Rectal smooth muscle tissue (tissue), 1 donor: Measurements from ENCODE around the gene AIM2.

Experiments
- H3K27ac ChIP-seq: one replicate; pipeline ENCODE4 v1.7.0; 2013; ENCODE audit warnings: low read depth, low read length, inconsistent platforms
- H3K27me3 ChIP-seq: one replicate; pipeline ENCODE4 v1.7.0; 2013; ENCODE audit warnings: low read length; ENCODE audit not compliant: control insufficient read depth, insufficient read depth
- H3K36me3 ChIP-seq: one replicate; pipeline ENCODE4 v1.7.0; 2013; ENCODE audit warnings: low read length; ENCODE audit not compliant: control insufficient read depth, insufficient read depth
- H3K4me1 ChIP-seq: one replicate; pipeline ENCODE4 v1.7.0; 2013; ENCODE audit warnings: low read length; ENCODE audit not compliant: control insufficient read depth, insufficient read depth
- H3K4me3 ChIP-seq: one replicate; pipeline ENCODE4 v1.7.0; 2013; ENCODE audit warnings: low read length
- H3K9ac ChIP-seq: one replicate; pipeline ENCODE4 v1.7.0; 2013; ENCODE audit warnings: low read length

AIM2 gene

DNA sequence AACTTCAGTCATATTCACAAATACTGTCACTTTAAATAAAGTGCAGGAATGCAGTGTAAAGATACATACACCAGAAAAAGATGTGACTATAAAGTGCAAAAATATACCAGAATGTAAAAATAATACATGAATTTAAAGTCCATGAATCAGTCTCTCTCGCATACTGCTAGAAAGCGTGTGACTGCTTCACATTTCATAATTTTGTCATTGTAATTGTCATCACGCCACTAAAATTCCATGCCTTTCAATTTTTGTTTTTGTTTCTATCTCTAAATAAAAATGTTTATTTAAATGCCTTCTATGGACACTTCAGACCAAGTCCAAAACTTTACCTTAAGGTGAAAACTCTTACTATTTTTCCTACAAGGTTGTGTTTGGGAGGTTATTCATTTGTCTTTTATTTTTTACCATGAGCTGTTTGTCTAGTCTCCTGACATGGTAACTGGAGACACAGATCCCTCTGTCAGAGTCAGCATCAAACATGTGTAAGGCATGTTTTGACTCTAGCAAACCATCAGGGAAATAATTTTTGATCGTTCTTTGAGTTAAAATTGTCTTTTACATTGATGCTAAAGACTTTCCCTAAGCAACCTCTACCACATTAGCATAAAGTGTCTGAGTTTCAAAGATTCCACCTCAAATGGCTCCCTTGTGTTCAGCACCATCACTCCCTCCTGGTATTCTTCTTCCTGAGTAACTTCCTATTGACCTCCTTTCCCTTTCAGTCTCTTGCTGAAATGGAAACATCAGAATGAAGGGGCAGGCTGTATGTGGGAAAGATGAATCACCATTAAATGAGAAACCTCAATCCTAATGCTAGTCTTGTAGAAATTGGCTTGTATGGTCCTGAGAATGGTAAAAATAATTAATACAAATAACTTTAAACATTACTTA, 14.0 kb upstream of the AIM2 start:
- no peak overlapping the region for H3K9ac ChIP-seq
- no peaks in the 10 kb centered on the region for H3K27me3 ChIP-seq
- H3K4me1 ChIP-seq, result no peaks in the 10 kb centered on the region
- no peak overlapping the region for H3K27ac ChIP-seq
- no peaks in the 10 kb centered on the region for H3K36me3 ChIP-seq
- H3K4me3 ChIP-seq, result no peak overlapping the region

GRCh38 chr1:159089184-159089791, 12.7 kb upstream of the AIM2 start:
- Histone ChIP-seq H3K4me1 (no peaks in the 10 kb centered on the region), H3K36me3 (no peaks in the 10 kb centered on the region), H3K4me3 (no peak overlapping the region), H3K27me3 (no peaks in the 10 kb centered on the region), H3K9ac (no peak overlapping the region), H3K27ac (no peak overlapping the region)

GRCh38 chr1:159088546-159089183, 12.1 kb upstream of the AIM2 start:
- Histone ChIP-seq H3K4me3 (no peak overlapping the region), H3K4me1 (no peaks in the 10 kb centered on the region), H3K27me3 (no peaks in the 10 kb centered on the region), H3K9ac (no peak overlapping the region), H3K36me3 (no peaks in the 10 kb centered on the region), H3K27ac (no peak overlapping the region)

DNA sequence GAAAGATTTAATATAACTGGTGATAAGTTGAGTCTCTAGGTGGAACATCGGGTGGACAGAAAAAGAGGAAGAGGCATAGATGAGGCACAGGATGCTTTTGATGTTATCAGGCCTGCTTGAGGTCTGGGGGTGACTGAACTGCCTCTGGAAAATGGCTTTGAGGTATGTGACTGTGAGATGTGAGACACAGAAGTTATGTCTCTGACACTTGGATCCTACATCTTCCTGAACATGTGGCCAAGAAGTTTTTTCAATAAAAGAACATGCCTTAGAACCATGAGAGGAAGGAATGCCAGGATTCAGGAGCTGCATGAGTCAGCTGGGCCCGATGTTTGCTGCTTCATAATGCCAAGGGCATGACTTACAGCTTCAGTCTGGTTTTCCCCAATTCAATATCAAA, 11.5 kb upstream of the AIM2 start:
- no peak overlapping the region for H3K9ac ChIP-seq

DNA sequence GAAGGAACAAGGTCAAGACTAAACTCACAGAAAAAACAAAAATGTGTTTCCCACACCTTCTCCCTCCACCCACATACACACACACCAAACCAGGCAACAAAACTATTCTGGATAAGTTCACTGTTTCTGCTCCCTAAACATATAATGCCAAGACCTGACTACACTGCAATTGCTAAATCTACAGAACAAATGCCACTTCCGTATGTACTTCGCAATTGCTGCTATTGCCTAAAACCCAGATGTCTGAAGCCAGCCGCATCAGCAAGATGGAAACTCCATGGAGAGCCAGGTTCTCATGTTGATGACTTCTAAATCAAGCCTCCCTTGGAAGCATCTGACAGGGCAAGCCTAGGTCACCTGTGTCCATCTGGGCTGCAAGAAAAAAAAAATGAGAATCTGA, 8.3 kb upstream of the AIM2 start:
- no peaks in the 10 kb centered on the region for H3K36me3 ChIP-seq
- H3K4me3 ChIP-seq, result no peak overlapping the region
- no peaks in the 10 kb centered on the region for H3K4me1 ChIP-seq
- H3K27ac ChIP-seq, result no peak overlapping the region
- no peak overlapping the region for H3K9ac ChIP-seq
- H3K27me3 ChIP-seq, result no peaks in the 10 kb centered on the region

More for the DNA sequence above, 11.5 kb upstream of the AIM2 start:
- H3K4me3 ChIP-seq, result no peak overlapping the region
- no peaks in the 10 kb centered on the region for H3K27me3 ChIP-seq
- H3K27ac ChIP-seq, result no peak overlapping the region
- no peaks in the 10 kb centered on the region for H3K36me3 ChIP-seq
- H3K4me1 ChIP-seq, result no peaks in the 10 kb centered on the region

DNA sequence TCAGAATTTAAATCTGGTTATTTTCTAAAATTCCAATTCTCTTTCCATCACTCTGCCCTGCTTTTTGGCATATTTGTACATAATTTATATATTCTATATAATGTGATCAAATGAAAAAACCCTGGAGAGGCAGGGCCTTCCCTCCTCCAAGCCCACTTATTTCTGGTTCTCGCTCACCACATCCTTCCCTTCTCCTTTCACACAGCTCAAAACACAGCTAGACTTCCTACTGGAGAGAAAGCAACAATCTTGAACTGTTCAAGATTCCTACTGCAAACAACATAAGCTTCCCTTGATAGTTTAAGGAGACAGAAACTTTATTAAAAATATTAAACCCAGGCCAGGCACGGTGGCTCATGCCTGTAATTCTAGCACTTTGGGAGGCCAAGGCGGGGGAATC, 7.6 kb upstream of the AIM2 start:
- Histone ChIP-seq H3K36me3 (no peaks in the 10 kb centered on the region), H3K27ac (no peak overlapping the region), H3K4me1 (no peaks in the 10 kb centered on the region), H3K4me3 (no peak overlapping the region), H3K27me3 (no peaks in the 10 kb centered on the region), H3K9ac (no peak overlapping the region)

- Histone ChIP-seq H3K36me3 (no peaks in the 10 kb centered on the region), H3K4me1 (no peaks in the 10 kb centered on the region), H3K27ac (no peak overlapping the region), H3K9ac (no peak overlapping the region), H3K4me3 (no peak overlapping the region), H3K27me3 (no peaks in the 10 kb centered on the region)
Measured at GRCh38 chr1:159083013-159083412, 6.4 kb upstream of the AIM2 start.

DNA sequence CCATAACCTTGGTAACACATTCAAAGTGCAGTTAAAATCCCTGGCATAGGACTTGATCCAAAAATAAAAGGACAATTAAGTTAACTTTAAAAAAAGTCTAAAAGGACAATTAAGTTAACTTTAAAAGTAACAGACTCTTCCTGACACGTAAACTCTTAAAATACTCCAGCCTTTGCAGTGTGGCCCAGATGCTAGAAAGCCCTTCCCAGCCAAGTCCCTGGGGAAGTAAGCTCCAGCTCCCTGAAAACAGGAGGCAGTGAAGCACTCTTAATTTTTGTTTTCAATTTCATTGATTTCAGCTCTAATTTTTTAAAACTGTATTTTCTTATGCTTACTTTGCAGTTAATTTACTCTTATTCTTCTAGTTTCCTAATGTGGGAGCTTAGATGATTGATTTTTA, 5.1 kb upstream of the AIM2 start:
- Histone ChIP-seq H3K27me3 (no peaks in the 10 kb centered on the region), H3K36me3 (no peaks in the 10 kb centered on the region), H3K4me3 (no peak overlapping the region), H3K4me1 (no peaks in the 10 kb centered on the region), H3K9ac (no peak overlapping the region), H3K27ac (no peak overlapping the region)

- H3K4me1 ChIP-seq, result no peaks in the 10 kb centered on the region
- H3K27me3 ChIP-seq, result no peaks in the 10 kb centered on the region
- H3K4me3 ChIP-seq, result no peak overlapping the region
- no peak overlapping the region for H3K9ac ChIP-seq
- H3K27ac ChIP-seq, result no peak overlapping the region
- H3K36me3 ChIP-seq, result no peaks in the 10 kb centered on the region
Measured at GRCh38 chr1:159079525-159079924, 3.0 kb upstream of the AIM2 start.

DNA sequence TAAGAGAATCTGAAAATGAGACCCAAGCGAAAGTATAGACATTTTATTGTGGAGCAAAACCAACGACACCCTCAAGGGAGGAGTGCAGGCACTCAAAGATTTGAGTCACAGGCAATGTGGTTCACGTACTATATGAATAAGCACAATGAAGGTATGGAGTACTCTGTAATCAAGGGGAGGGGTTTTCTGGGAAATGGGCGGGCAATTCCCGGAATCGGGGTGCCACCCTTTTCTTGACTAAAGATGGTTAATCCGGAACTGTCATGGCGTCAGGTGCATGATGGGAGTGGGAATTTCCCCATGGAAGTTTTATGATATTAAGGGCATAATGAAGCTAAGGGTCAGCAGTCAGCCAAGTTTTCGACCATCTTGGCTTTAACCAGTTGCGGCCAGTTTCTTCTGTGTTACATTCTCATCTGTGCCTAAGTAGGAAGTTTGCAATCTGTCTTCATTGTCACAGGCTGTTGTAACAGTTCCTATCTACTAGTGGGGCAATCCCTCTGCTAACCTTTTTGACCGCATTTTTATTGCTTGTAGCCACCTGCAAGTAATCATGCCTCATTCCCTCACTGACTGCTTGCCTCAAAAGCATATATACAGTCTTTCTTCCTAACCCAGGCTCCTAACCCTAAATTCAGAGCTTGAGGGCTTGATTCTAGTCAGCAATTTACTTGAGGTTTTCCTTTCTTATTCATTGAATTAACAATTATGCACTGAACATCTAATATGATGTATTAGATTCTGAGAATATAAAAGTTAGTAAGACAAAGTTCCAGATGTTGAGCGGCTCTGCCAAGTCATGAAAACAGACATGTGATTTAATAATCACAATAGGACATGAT, 775 bp upstream of the AIM2 start:
- H3K9ac ChIP-seq, result no peak overlapping the region
- H3K27ac ChIP-seq, result no peak overlapping the region
- no peaks in the 10 kb centered on the region for H3K27me3 ChIP-seq
- H3K4me3 ChIP-seq, result no peak overlapping the region
- H3K36me3 ChIP-seq, result no peaks in the 10 kb centered on the region
- no peaks in the 10 kb centered on the region for H3K4me1 ChIP-seq

DNA sequence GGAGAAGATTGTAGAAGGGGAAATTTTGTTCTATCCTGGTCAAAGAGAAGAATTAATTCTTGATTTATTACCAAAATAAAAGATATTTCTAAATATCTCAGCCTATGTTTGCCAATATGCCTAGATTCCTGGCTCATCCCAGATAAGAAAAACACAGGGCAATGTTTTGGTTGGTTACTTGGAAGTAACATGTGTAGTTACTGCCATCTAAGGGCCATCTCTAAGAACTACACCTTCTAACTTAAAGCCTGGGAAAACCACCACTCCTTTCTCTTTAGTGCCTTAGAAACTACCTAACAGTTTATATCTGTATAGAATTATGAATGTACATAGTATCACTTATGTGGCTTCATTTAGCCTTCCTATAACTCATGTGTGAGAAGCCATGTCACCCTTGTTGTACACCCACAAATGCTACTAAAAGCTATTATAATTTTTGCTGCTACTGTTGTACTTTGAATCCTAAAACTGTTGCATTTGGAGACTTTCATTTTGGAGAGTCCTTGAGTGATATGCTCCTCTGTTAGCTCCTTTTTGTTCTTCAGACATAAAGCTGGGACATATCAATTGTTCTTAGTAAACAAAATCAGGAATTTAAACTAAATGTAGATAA, 4.5 kb downstream of the AIM2 start:
- H3K4me1 ChIP-seq, result no peaks in the 10 kb centered on the region
- no peaks in the 10 kb centered on the region for H3K36me3 ChIP-seq
- H3K4me3 ChIP-seq, result no peak overlapping the region
- no peak overlapping the region for H3K27ac ChIP-seq
- no peaks in the 10 kb centered on the region for H3K27me3 ChIP-seq
- no peak overlapping the region for H3K9ac ChIP-seq

DNA sequence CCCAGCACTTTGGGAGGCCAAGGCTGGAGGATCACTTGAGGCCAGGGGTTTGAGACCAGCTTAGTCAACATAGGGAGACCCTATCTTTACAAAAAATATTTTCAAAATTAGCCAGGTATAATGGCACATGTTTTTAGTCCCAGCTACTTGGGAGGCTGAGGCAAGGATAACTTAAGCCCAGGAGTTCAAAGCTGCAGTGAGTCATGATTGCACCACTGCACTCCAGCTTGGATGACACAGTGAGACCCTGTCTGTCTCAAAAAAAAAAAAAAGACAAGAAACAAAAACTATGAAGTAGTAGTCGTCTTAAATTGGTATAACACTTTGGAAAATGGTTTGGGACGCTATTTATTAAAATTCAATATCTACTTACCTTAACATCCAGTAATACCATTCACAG, 7.7 kb downstream of the AIM2 start:
- H3K27ac ChIP-seq, result no peak overlapping the region

More for the DNA sequence above, 7.7 kb downstream of the AIM2 start:
- Histone ChIP-seq H3K36me3 (no peaks in the 10 kb centered on the region), H3K4me1 (no peaks in the 10 kb centered on the region), H3K27me3 (no peaks in the 10 kb centered on the region), H3K9ac (no peak overlapping the region), H3K4me3 (no peak overlapping the region)
